AG09309 (cell line): ENCODE data around the gene GPC3.

Experiments used
- DNase-seq: peaks from one replicate; pipeline ENCODE4 v3.0.0-alpha.2; 2010; ENCODE audit warnings: low read depth
- H3K4me3 ChIP-seq: 2 replicates; pipeline ENCODE4 v1.5.1; 2011; ENCODE audit warnings: mild to moderate bottlenecking, low read depth, low read length, moderate library complexity; ENCODE audit not compliant: control insufficient read depth
- CTCF ChIP-seq: IDR thresholded peaks from 2 replicates; pipeline ENCODE4 v1.5.1; 2011; ENCODE audit warnings: mild to moderate bottlenecking, low read depth, low read length, inconsistent platforms; ENCODE audit not compliant: insufficient read depth, control insufficient read depth; ENCODE audit errors: missing control alignments

The GPC3 gene

GRCh38 chrX:133495464-133496391 is 489.7 kb downstream of the GPC3 start:
- DNase-seq: peak; percentile 31
- H3K4me3 ChIP-seq: no peak overlapping the region
- no peak for TF ChIP-seq CTCF

GRCh38 chrX:133493366-133493765 is 492.0 kb downstream of the GPC3 start:
- DNase-seq: no peak
- TF ChIP-seq CTCF: no peak
- H3K4me3 ChIP-seq: no peak overlapping the region

GRCh38 chrX:133490955-133491354 is 494.4 kb downstream of the GPC3 start:
- no peak for TF ChIP-seq CTCF
- H3K4me3 ChIP-seq: no peak overlapping the region

More at GRCh38 chrX:133490955-133491354, 494.4 kb downstream of the GPC3 start:
- no peak for DNase-seq
